ENCODE results near the gene GPSM3.

Gene GPSM3

DNA sequence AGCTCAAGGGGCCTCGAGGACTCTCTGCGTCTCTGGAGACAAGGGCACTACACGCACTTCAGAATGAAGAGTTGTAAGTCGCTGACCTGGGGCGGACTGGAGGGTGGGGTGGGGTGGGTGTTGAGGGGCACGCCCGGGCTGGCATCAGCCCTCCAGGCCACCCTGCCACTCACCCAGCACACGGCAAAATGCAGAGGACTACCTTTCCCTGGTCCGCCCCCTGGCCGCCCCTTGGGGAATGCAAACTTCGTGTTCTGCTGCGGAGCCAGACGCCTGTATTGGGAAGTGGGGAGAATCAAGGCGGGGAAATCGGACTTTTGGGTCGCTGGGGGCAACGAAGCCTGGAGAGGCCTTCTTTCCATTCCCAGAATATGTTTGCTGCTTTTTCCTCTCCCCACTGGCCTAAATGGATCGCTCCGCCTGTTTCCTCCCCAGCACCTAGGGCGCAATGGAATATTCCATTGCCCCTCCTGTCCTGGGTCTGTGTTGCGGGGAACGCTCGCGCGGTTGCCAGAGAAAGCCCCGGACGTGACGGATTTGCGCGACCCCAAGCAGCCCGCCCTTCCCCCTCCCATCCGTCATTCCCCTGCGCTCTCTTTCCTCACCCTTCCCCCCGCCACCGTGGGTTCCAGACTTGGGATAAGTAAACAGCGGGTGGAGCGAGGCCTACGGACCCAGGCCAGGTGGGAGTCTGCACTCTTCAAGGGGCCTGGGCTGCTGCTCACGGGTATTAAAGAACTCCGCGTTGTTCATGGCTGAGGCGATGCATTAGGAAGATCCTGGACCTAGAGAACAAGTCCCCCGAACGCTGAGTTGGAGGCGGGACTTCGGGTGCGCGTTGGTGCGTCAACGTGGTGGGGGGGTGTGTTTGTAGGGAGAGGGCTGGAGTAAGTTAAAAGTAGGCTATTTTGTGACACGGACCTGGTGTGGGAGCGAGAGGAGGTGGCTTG is 38.6 kb downstream of the GPSM3 start, which contains the start of gene PPT2 (continued):
- TF ChIP-seq PATZ1 (tag by site-specific recombination; IDR thresholded peaks at IDR 0.05), result peak; percentile 36
- TF ChIP-seq ZNF548 (tag by site-specific recombination; IDR thresholded peaks at IDR 0.05), result no peak
- TF ChIP-seq ZNF785 (tag by site-specific recombination; IDR thresholded peaks at IDR 0.05), result no peak
- TF ChIP-seq ZNF16 (tag by site-specific recombination; IDR thresholded peaks at IDR 0.05; ENCODE audit: low read depth), result no peak
- no peak for TF ChIP-seq MZF1 (tag by site-specific recombination; IDR thresholded peaks at IDR 0.05; ENCODE audit: borderline replicate concordance)
- no peak for TF ChIP-seq ZNF560 (tag by site-specific recombination; IDR thresholded peaks at IDR 0.05; ENCODE audit: borderline replicate concordance)
- TF ChIP-seq PRDM1 (tag by site-specific recombination; IDR thresholded peaks at IDR 0.05), result peak; percentile 39; the same call in 1 of the 2 replicates
- peak; percentile 81 for TF ChIP-seq ZBTB26 (tag by site-specific recombination; optimal IDR thresholded peaks at IDR 0.05)
- TF ChIP-seq, protein P1, sequence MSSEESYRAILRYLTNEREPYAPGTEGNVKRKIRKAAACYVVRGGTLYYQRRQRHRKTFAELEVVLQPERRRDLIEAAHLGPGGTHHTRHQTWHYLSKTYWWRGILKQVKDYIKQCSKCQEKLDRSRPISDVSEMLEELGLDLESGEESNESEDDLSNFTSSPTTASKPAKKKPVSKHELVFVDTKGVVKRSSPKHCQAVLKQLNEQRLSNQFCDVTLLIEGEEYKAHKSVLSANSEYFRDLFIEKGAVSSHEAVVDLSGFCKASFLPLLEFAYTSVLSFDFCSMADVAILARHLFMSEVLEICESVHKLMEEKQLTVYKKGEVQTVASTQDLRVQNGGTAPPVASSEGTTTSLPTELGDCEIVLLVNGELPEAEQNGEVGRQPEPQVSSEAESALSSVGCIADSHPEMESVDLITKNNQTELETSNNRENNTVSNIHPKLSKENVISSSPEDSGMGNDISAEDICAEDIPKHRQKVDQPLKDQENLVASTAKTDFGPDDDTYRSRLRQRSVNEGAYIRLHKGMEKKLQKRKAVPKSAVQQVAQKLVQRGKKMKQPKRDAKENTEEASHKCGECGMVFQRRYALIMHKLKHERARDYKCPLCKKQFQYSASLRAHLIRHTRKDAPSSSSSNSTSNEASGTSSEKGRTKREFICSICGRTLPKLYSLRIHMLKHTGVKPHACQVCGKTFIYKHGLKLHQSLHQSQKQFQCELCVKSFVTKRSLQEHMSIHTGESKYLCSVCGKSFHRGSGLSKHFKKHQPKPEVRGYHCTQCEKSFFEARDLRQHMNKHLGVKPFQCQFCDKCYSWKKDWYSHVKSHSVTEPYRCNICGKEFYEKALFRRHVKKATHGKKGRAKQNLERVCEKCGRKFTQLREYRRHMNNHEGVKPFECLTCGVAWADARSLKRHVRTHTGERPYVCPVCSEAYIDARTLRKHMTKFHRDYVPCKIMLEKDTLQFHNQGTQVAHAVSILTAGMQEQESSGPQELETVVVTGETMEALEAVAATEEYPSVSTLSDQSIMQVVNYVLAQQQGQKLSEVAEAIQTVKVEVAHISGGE (tag by site-specific recombination; conservative IDR thresholded peaks at IDR 0.05; ENCODE audit: low read depth), result peak; percentile 75
- peak; percentile 93 for TF ChIP-seq ZNF398 (tag by site-specific recombination; IDR thresholded peaks at IDR 0.05)
- TF ChIP-seq BCL11A (tag by site-specific recombination; IDR thresholded peaks at IDR 0.05; ENCODE audit: low read depth), result no peak
- peak; percentile 78 for TF ChIP-seq ZSCAN30 (tag by site-specific recombination; IDR thresholded peaks at IDR 0.05)
- TF ChIP-seq KLF16 (tag by site-specific recombination; IDR thresholded peaks at IDR 0.05), result peak; percentile 71; the same call in 1 of the 2 replicates
- TF ChIP-seq ZNF664 (tag by site-specific recombination; IDR thresholded peaks at IDR 0.05), result no peak
- TF ChIP-seq ZNF24 (tag by site-specific recombination; IDR thresholded peaks at IDR 0.05), result 0 out of 2 replicates have a peak, but pooled peaks have one; percentile 37
- no peak for TF ChIP-seq ZNF23 (tag by site-specific recombination; IDR thresholded peaks at IDR 0.05; ENCODE audit: borderline replicate concordance)
- TF ChIP-seq ZNF544 (tag by site-specific recombination; IDR thresholded peaks at IDR 0.05), result no peak
- TF ChIP-seq, protein P2, sequence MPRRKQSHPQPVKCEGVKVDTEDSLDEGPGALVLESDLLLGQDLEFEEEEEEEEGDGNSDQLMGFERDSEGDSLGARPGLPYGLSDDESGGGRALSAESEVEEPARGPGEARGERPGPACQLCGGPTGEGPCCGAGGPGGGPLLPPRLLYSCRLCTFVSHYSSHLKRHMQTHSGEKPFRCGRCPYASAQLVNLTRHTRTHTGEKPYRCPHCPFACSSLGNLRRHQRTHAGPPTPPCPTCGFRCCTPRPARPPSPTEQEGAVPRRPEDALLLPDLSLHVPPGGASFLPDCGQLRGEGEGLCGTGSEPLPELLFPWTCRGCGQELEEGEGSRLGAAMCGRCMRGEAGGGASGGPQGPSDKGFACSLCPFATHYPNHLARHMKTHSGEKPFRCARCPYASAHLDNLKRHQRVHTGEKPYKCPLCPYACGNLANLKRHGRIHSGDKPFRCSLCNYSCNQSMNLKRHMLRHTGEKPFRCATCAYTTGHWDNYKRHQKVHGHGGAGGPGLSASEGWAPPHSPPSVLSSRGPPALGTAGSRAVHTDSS (tag by site-specific recombination; IDR thresholded peaks at IDR 0.05), result no peak
- peak; percentile 72 for TF ChIP-seq ZNF600 (tag by site-specific recombination; IDR thresholded peaks at IDR 0.05)
- TF ChIP-seq, protein P3, sequence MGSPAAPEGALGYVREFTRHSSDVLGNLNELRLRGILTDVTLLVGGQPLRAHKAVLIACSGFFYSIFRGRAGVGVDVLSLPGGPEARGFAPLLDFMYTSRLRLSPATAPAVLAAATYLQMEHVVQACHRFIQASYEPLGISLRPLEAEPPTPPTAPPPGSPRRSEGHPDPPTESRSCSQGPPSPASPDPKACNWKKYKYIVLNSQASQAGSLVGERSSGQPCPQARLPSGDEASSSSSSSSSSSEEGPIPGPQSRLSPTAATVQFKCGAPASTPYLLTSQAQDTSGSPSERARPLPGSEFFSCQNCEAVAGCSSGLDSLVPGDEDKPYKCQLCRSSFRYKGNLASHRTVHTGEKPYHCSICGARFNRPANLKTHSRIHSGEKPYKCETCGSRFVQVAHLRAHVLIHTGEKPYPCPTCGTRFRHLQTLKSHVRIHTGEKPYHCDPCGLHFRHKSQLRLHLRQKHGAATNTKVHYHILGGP (tag by site-specific recombination; IDR thresholded peaks at IDR 0.05), result no peak
- no peak; the same call in 1 of the 2 replicates for TF ChIP-seq ZBTB20 (tag by site-specific recombination; IDR thresholded peaks at IDR 0.05)
- no peak for TF ChIP-seq TRIM28 (IDR thresholded peaks at IDR 0.05; ENCODE audit: borderline replicate concordance, low read length)
- TF ChIP-seq ZNF423 (tag by site-specific recombination; IDR thresholded peaks at IDR 0.05), result no peak
- TF ChIP-seq, protein P4, sequence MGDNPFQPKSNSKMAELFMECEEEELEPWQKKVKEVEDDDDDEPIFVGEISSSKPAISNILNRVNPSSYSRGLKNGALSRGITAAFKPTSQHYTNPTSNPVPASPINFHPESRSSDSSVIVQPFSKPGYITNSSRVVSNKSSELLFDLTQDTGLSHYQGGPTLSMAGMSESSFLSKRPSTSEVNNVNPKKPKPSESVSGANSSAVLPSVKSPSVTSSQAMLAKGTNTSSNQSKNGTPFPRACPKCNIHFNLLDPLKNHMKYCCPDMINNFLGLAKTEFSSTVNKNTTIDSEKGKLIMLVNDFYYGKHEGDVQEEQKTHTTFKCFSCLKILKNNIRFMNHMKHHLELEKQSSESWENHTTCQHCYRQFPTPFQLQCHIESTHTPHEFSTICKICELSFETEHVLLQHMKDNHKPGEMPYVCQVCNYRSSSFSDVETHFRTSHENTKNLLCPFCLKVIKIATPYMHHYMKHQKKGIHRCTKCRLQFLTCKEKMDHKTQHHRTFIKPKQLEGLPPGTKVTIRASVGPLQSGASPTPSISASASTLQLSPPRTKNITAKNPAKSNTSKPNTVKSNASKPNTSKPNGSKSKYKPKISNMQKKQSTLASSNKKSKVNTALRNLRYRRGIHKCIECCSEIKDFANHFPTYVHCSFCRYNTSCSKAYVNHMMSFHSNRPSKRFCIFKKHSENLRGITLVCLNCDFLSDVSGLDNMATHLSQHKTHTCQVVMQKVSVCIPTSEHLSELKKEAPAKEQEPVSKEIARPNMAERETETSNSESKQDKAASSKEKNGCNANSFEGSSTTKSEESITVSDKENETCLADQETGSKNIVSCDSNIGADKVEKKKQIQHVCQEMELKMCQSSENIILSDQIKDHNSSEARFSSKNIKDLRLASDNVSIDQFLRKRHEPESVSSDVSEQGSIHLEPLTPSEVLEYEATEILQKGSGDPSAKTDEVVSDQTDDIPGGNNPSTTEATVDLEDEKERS (tag by site-specific recombination; IDR thresholded peaks at IDR 0.05), result no peak
